K562 (cell line): ENCODE results near the gene CTIF.

Source experiments
- FOXJ2 ChIP-seq: fragments of 200-800 bp; sonication (Bioruptor generic); IDR thresholded peaks from 2 replicates; pipeline ENCODE4 v1.6.1; 2016; ENCODE audit warnings: missing genetic modification characterization, missing compliant biosample characterization
- PHF21A ChIP-seq: fragments of 450-650 bp; IDR thresholded peaks from 2 replicates; pipeline ENCODE4 v1.6.1; 2017; ENCODE audit warnings: low read depth, borderline replicate concordance
- RAD21 ChIP-seq, 2 experiments: fragments of 250-450 bp in 1 of 2; fragments of 450-650 bp in 1 of 2; sonication (Bioruptor Pico) in 1 of 2; formaldehyde crosslinking in 1 of 2; IDR thresholded peaks in 1 of 2; conservative IDR thresholded peaks in 1 of 2; 2 replicates each; pipeline versions ENCODE4 v1.4.0 to v1.8.0; 2020 to 2022; ENCODE audit warnings: mild to moderate bottlenecking in 2 of 2, moderate library complexity in 1 of 2
- SOX6 ChIP-seq: fragments of 450-650 bp; IDR thresholded peaks from 2 replicates; pipeline ENCODE4 v1.6.1; 2014; ENCODE audit warnings: mild to moderate bottlenecking
- TEAD1 ChIP-seq, 2 experiments: fragments of 450-650 bp in 1 of 2; sonication (generic) in 1 of 2; formaldehyde crosslinking; IDR thresholded peaks; 2 replicates each; pipeline versions ENCODE4 v1.4.0 to v1.8.0; 2020 to 2022; ENCODE audit warnings: mild to moderate bottlenecking in 2 of 2, missing genetic modification reagents in 1 of 2
- ZNF197 ChIP-seq: fragments of 200-800 bp; sonication (Bioruptor generic); IDR thresholded peaks from 2 replicates; pipeline ENCODE4 v1.6.1; 2016; ENCODE audit warnings: low read depth, missing genetic modification characterization, missing compliant biosample characterization
- TF ChIP-seq, protein P1 (sequence below), 2 experiments: fragments of 450-650 bp in 1 of 2; sonication (generic) in 1 of 2; formaldehyde crosslinking in 1 of 2; IDR thresholded peaks in 1 of 2; conservative IDR thresholded peaks in 1 of 2; 2 replicates each; pipeline versions ENCODE4 v1.6.1 to v1.8.1; 2016 to 2023; ENCODE audit warnings: mild to moderate bottlenecking in 2 of 2, moderate library complexity in 2 of 2, inconsistent platforms in 1 of 2, missing genetic modification reagents in 1 of 2

DNA sequence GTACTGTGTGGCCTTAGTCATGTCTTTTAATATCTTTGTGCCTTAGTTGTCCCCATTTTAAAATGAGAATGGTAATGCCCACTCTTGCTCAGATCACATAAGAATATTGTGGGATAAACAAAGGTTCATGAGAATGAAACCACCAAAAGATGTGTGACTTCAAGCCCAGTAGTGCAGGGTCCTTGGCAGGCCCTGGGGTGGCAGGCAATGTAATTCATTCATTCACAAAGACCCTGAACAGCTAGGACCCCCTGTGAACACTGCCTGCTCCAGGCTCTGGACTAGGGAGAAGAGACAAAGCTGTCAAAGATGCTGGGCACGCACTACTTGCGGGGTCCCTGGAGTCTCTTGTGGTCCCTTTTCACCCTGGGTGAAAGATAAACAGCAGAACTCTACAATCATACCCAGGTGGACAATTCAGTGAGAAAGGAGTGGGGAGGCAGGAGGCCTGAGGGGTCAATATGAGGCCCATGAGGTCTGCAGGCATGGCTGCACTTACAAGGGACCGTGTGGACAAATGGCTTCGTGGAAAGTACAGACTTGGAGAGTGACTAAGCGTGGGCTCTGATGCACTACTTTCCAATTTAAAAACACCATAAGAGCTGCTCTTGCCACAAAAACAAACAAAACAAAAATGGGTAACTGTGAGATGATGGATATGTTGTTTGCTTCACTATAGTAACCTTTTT is 275.8 kb downstream of the CTIF start:
- TF ChIP-seq FOXJ2 (tag), result no peak
- TF ChIP-seq ZNF197, result no peak
- no peak for TF ChIP-seq TEAD1 (CRISPR knock-in tag; IDR thresholded peaks at IDR 0.05)
- no peak for TF ChIP-seq RAD21 (CRISPR knock-in tag; conservative IDR thresholded peaks at IDR 0.05 in 1 of 2, IDR thresholded peaks at IDR 0.05 in 1 of 2)
- no peak for TF ChIP-seq SOX6
- TF ChIP-seq, protein P1, sequence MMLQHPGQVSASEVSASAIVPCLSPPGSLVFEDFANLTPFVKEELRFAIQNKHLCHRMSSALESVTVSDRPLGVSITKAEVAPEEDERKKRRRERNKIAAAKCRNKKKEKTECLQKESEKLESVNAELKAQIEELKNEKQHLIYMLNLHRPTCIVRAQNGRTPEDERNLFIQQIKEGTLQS (IDR thresholded peaks at IDR 0.05), result no peak
- TF ChIP-seq, protein P1 (CRISPR knock-in tag; conservative IDR thresholded peaks at IDR 0.05), result no peak
- no peak for TF ChIP-seq PHF21A
